GM10248 (cell line): ENCODE measurements around the gene DHX16.

Source experiments
- CTCF ChIA-PET: fragments of 300-600 bp; sonication (Branson Sonifier 250); formaldehyde crosslinking; extraction: SDS; loops from one replicate; lab custom pipeline; 2021; ENCODE audit warnings: antibody characterized with exemption; lab: Yijun Ruan, JAX
- POLR2A ChIA-PET: fragments of 350-650 bp; sonication (Branson Sonifier 250); formaldehyde crosslinking; extraction: SDS; loops from one replicate; lab custom pipeline; 2020; ENCODE audit warnings: antibody characterized with exemption; lab: Yijun Ruan, JAX
- DNase-seq: peaks from one replicate; pipeline ENCODE4 v3.0.0; 2012; ENCODE audit errors: extremely low spot score
- TF ChIP-seq, protein P1 (sequence below): IDR thresholded peaks from 2 replicates; pipeline ENCODE4 v1.5.1; 2012; ENCODE audit warnings: mild to moderate bottlenecking, low read depth; ENCODE audit errors: extremely low read depth, missing control alignments, control extremely low read depth

DHX16 gene

DNA sequence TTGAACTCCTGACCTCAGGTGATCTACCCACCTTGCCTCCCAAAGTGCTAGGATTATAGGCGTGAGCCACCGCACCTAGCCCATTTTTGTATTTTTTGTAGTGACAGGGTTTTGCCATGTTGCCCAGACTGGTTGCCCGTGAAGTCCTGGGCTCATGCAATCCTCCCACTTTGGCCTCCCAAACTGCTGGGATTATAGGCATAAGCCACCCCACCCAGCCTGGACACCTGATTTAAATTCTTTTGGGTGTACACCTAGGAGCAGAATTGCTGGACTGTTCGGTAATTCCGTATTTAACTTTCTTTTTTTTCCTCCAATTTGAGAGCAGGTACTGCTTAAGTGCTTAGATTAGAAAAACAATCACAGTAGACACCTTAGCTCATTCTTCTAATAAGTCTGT is 23.6 kb upstream of the DHX16 start:
- TF ChIP-seq, protein P1, sequence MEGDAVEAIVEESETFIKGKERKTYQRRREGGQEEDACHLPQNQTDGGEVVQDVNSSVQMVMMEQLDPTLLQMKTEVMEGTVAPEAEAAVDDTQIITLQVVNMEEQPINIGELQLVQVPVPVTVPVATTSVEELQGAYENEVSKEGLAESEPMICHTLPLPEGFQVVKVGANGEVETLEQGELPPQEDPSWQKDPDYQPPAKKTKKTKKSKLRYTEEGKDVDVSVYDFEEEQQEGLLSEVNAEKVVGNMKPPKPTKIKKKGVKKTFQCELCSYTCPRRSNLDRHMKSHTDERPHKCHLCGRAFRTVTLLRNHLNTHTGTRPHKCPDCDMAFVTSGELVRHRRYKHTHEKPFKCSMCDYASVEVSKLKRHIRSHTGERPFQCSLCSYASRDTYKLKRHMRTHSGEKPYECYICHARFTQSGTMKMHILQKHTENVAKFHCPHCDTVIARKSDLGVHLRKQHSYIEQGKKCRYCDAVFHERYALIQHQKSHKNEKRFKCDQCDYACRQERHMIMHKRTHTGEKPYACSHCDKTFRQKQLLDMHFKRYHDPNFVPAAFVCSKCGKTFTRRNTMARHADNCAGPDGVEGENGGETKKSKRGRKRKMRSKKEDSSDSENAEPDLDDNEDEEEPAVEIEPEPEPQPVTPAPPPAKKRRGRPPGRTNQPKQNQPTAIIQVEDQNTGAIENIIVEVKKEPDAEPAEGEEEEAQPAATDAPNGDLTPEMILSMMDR: no peak
- ChIA-PET POLR2A (no interaction called here), CTCF (interaction anchor here (0.9 to 13.6 kb wide), 7 partner anchors 11 to 99 kb away, joined by 3 to 132 read pairs (median 7); partner anchors contain the start of gene DHX16)
- no peak for DNase-seq

DNA sequence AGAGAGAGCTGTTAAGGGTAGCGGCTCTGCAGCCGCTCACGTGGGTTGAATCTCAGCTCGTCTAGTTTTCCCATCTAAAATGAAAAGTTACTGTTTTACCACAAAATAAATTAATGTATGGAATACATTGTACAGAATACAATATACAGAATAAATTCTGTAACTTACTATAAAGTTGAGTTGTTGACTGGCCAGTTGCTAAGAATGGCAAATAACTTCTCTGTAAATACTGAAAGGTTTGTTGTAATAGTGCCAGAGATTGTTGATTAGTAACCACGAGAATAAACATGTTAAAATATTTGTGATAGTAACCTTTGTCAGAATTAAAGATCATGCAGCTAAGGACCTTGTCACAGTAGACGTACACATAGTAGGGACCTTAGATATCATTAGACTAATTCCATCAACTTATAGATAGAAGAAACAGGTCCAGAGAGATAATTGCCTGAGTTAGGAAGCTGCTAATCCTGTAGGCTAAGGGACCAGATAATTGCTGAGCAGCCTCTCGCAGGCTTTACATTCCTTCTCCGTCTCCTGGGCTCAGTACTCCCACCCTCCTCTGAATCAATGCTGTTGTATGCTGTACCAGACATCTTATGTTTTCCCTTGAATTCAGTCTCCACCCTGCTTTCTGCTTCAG is 18.5 kb upstream of the DHX16 start:
- no peak for DNase-seq
- TF ChIP-seq, protein P1: no peak
- POLR2A ChIA-PET: interaction anchor here (4.2 kb wide), 1 partner anchor 26 kb away, joined by 17 read pairs; the partner anchor contains the start of gene MDC1
- CTCF ChIA-PET: interaction anchor here (1.1 to 13.6 kb wide), 9 partner anchors 9 to 208 kb away, joined by 3 to 132 read pairs (median 7); partner anchors contain the start of genes DHX16 and MDC1

DNA sequence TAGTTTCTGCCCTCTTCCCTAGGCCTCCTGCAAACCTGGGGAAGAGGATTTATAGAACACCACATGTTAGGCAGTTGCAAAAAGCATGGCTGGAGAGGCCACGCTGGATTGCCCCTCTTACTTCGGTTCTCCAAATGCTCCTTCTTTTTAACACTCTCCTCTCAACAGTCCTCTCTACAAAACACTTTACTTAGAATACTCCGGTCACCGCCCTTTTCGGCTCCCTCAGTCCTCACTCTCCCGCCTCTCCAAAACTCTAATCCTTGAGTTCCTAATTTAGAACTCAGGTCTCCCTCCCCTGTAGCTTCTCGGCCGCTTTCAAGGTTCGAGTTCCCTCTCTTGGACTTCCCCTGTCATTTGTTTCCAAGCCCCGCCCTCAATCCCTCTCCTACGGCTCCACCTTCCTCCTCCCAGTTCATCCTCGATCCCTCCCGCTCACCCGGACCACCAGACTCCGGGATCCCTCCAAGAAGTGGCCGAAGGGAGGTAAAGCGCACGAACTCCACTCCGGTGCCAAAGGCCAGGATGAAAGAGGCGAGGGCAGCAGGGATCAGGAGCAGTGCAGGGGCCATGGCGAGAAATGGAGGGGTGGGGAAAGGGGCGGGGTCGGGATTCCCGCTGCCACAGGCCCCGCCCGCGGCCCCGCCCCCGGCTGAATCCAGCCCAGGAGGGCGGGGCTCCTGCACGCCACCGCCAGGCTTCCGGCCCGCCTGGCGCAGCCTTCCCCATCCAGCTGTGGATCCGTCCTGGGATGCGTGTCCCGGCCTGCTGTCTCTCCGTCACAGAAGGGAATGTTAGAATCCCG is 17.8 kb upstream of the DHX16 start, which contains the start of gene NRM:
Gene NRM (minus strand): TSS at position 582 of the 805 bp plus-strand sequence. CDS start 10 bp downstream, at position 572.
- CTCF ChIA-PET: interaction anchor here (1.1 to 13.6 kb wide), 8 partner anchors 11 to 207 kb away, joined by 3 to 132 read pairs (median 6); partner anchors contain the start of gene MDC1
- DNase-seq: peak; percentile 91
- POLR2A ChIA-PET: interaction anchor here (0.5 to 4.2 kb wide), 2 partner anchors 27 to 402 kb away, joined by 10 to 17 read pairs; partner anchors contain the start of gene MDC1
- TF ChIP-seq, protein P1: no peak

DNA sequence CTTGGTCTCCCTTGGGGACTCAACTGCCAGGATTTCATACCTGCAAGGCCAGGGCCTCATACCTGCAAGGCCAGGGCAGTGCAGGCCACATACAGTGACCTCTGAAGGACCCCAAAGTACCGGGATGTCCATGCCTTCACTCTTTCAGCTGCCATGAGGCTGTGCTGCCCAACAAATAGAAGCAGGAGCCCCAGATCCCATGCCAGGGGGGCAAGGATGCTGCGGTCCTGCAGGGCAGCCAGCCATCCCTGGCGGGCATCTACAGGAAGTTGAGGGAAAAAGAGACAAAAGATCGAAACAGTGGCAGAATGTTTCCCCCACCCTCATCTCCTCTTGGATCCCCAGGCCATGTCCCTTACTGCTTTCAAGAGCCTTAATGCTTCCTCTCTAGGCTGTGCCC is 17.2 kb upstream of the DHX16 start:
- ChIA-PET POLR2A (interaction anchor here (4.2 kb wide), 1 partner anchor 27 kb away, joined by 17 read pairs; the partner anchor contains the start of gene MDC1), CTCF (interaction anchor here (1.1 to 13.6 kb wide), 6 partner anchors 10 to 145 kb away, joined by 3 to 132 read pairs (median 36); no protein-coding TSS in a partner anchor)
- TF ChIP-seq, protein P1: no peak
- no peak for DNase-seq

DNA sequence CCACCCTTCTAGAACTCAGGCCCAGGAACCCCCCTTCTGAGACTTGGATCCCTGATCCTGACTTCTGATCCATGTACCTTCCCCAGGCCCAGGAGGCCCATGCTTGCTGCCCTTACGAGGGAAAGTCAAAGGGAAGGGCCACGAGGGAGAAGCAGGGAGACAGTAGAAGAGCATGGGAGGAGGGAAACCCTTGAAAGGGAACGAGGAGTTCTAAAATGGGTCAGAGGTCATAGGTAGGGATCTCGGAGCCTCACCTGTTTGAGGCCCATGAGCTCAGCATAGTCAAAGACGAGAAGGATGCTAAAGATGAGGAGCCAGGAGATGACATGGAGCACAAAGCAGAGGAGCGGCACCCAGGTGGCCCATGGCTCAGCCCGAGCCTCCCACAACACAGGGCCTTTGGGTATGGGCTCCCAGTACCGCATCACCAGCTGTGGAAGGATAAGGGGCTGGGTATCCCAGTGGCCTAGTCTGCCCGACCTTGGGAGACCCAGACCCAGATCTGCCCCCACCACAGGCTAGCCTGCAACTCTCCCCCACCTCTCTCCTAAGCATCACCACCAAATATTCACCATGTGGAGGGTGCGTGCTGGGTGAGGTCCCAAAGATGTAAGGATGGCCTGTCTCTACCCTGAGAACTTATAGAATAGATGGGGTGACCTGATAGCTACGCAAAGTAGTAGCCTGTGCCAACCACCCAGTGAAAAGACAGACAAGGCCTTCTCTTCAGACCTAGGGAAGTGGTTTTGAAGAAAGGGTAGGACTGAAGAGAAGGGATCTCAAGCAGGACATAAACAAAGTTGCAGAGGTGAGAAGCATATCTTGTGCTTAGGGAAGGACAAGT is 16.4 kb upstream of the DHX16 start:
- TF ChIP-seq, protein P1: no peak
- POLR2A ChIA-PET: interaction anchor here (0.6 to 4.2 kb wide), 4 partner anchors 12 to 75 kb away, joined by 3 to 17 read pairs (median 6); partner anchors contain the start of gene MDC1

More for the DNA sequence above, 16.4 kb upstream of the DHX16 start:
- DNase-seq: no peak
- CTCF ChIA-PET: interaction anchor here (0.7 to 13.6 kb wide), 11 partner anchors 9 to 398 kb away, joined by 3 to 132 read pairs (median 7); partner anchors contain the start of gene DHX16
